ENCODE data around the gene XCL2.

GRCh38 chr1:168555508-168556046, 11.8 kb upstream of the XCL2 start:
- TF ChIP-seq, protein P1, sequence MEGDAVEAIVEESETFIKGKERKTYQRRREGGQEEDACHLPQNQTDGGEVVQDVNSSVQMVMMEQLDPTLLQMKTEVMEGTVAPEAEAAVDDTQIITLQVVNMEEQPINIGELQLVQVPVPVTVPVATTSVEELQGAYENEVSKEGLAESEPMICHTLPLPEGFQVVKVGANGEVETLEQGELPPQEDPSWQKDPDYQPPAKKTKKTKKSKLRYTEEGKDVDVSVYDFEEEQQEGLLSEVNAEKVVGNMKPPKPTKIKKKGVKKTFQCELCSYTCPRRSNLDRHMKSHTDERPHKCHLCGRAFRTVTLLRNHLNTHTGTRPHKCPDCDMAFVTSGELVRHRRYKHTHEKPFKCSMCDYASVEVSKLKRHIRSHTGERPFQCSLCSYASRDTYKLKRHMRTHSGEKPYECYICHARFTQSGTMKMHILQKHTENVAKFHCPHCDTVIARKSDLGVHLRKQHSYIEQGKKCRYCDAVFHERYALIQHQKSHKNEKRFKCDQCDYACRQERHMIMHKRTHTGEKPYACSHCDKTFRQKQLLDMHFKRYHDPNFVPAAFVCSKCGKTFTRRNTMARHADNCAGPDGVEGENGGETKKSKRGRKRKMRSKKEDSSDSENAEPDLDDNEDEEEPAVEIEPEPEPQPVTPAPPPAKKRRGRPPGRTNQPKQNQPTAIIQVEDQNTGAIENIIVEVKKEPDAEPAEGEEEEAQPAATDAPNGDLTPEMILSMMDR (IDR thresholded peaks at IDR 0.05), result no peak
- TF ChIP-seq CHD2 (IDR thresholded peaks at IDR 0.05; ENCODE audit: low read length, partially characterized antibody) (no peak), POLR2A (IDR thresholded peaks at IDR 0.05; ENCODE audit: low read length) (no peak), CHD4 (IDR thresholded peaks at IDR 0.05; ENCODE audit: borderline replicate concordance) (no peak)

Measured in A549 (cell line).